ENCODE results near the gene MUSTN1. TPM values are rescaled to one million over a fixed set of nuclear protein-coding genes. Genes with fewer than 3 reads are reported as not detected.

Gene MUSTN1
- total and polyA plus RNA-seq, 11 donors, result 13.5 to 207 (median 32.4) TPM

- ATAC-seq (no peak), DNase-seq (peak in 2 of 5 donors; percentile 4 to 6)
- Histone ChIP-seq H3K9me3 (no peaks in the 10 kb centered on the region), H3K27ac (peak overlapping the region in 2 of 12 donors; percentile 72 to 85), H3K27me3 (no peaks in the 10 kb centered on the region), H3K4me3 (no peak overlapping the region), H3K4me1 (peaks cover 3 to 43% (median 32%) of the 10 kb centered on the region in 12 donors), H3K36me3 (peaks cover 0 to 64% (median 38%) of the 10 kb centered on the region in 9 donors)
- 97 to 98% (median 97%) methylated on average over 6 of the region's 6 CpGs for WGBS, 4 donors
- intact Hi-C loops (cut with DNase I), result loop anchor here in 6 of 10 donors (5.0 kb wide), 3 partner anchors 50 to 225 kb away; partner anchors contain the start of gene STIMATE (in 1 of the 6)
- TF ChIP-seq CTCF (IDR thresholded peaks at IDR 0.05), result no peak
- TF ChIP-seq POLR2A (IDR thresholded peaks at IDR 0.05), result no peak
These were observed 12.4 kb upstream of the MUSTN1 start for GRCh38 chr3:52847241-52847640.

GRCh38 chr3:52846432-52846965 lies 11.7 kb upstream of the MUSTN1 start:
- Histone ChIP-seq H3K9me3 (no peaks in the 10 kb centered on the region), H3K27ac (peak overlapping the region in 11 of 12 donors; percentile 42 to 85 (median 72)), H3K36me3 (peaks cover 0 to 64% (median 36%) of the 10 kb centered on the region in 9 donors), H3K4me3 (peak overlapping the region in 3 of 12 donors; percentile 7 to 21 (median 13)), H3K27me3 (no peaks in the 10 kb centered on the region), H3K4me1 (peaks cover 3 to 50% (median 38%) of the 10 kb centered on the region in 12 donors)
- TF ChIP-seq POLR2A (IDR thresholded peaks at IDR 0.05), result no peak
- no peak for TF ChIP-seq CTCF (IDR thresholded peaks at IDR 0.05)
- ATAC-seq (no peak), DNase-seq (peak in 2 of 5 donors; percentile 31 to 57)
- 51 to 65% (median 56%) methylated on average over 15 of the region's 15 CpGs for WGBS, 4 donors
- intact Hi-C loops (cut with DNase I), result loop anchor here in 6 of 10 donors (5.0 kb wide), 3 partner anchors 51 to 226 kb away; partner anchors contain the start of gene STIMATE (in 1 of the 6)

GRCh38 chr3:52845691-52846431 lies 11.0 kb upstream of the MUSTN1 start:
- H3K4me3 ChIP-seq, result peak overlapping the region in 3 of 12 donors; percentile 7 to 21 (median 13)
- ATAC-seq, result peak in 2 of 4 donors; percentile 17 to 23
- DNase-seq, result peak in 2 of 5 donors; percentile 43 to 64
- H3K27me3 ChIP-seq, result no peaks in the 10 kb centered on the region
- TF ChIP-seq CTCF (IDR thresholded peaks at IDR 0.05), result peak; percentile 17 to 54 (median 42)
- no peak for TF ChIP-seq POLR2A (IDR thresholded peaks at IDR 0.05)
- WGBS, 4 donors, result 52 to 76% (median 58%) methylated on average over 6 to 7 of the region's 7 CpGs
- peaks cover 6 to 57% (median 43%) of the 10 kb centered on the region in 12 donors for H3K4me1 ChIP-seq
- peaks cover 0 to 65% (median 34%) of the 10 kb centered on the region in 9 donors for H3K36me3 ChIP-seq
- H3K9me3 ChIP-seq, result no peaks in the 10 kb centered on the region
- intact Hi-C loops (cut with DNase I), result loop anchor here in 6 of 10 donors (5.0 kb wide), 3 partner anchors 51 to 226 kb away; partner anchors contain the start of gene STIMATE (in 1 of the 6)
- H3K27ac ChIP-seq, result peak overlapping the region; percentile 42 to 90 (median 72)

- ATAC-seq (peak; percentile 70 to 77 (median 76)), DNase-seq (peak in 4 of 5 donors; percentile 59 to 72 (median 66))
- TF ChIP-seq CTCF (IDR thresholded peaks at IDR 0.05), result no peak
- no peak for TF ChIP-seq POLR2A (IDR thresholded peaks at IDR 0.05)
- Histone ChIP-seq H3K27ac (peak overlapping the region; percentile 42 to 90 (median 72)), H3K9me3 (no peaks in the 10 kb centered on the region), H3K4me3 (no peak overlapping the region), H3K36me3 (peaks cover 0 to 63% (median 36%) of the 10 kb centered on the region in 9 donors), H3K27me3 (no peaks in the 10 kb centered on the region), H3K4me1 (peaks cover 6 to 59% (median 43%) of the 10 kb centered on the region in 12 donors)
- whole genome bisulfite sequencing, 4 donors, result 17 to 32% (median 24%) methylated on average over 6 of the region's 6 CpGs
- intact Hi-C loops (cut with DNase I), result loop anchor here in 6 of 10 donors (5.0 kb wide), 3 partner anchors 52 to 227 kb away; partner anchors contain the start of gene STIMATE (in 1 of the 6)
These were observed 10.3 kb upstream of the MUSTN1 start for GRCh38 chr3:52845157-52845556.
